HL-60/S4 (cell line): Measurements from ENCODE around the gene ADGRL3.

Source experiments
- in situ Hi-C: fragments of 300-500 bp; cut with MboI; formaldehyde crosslinking; loops from 2 replicates; pipeline ENCODE4 v1.14.3; 2022; ENCODE audit warnings: low sequenced_read_pairs

ADGRL3 gene

GRCh38 chr4:61860376-61860775 lies 660.2 kb downstream of the ADGRL3 start:
- in situ Hi-C loops, result no loop called here

- in situ Hi-C loops, result no loop called here
These were observed 664.2 kb downstream of the ADGRL3 start for GRCh38 chr4:61864286-61864685.

GRCh38 chr4:61866378-61867030 lies 666.4 kb downstream of the ADGRL3 start:
- in situ Hi-C loops, result no loop called here

GRCh38 chr4:61872983-61873382 lies 672.9 kb downstream of the ADGRL3 start:
- in situ Hi-C loops, result no loop called here

- in situ Hi-C loops, result no loop called here
These were observed 677.1 kb downstream of the ADGRL3 start for GRCh38 chr4:61877266-61877665.

DNA sequence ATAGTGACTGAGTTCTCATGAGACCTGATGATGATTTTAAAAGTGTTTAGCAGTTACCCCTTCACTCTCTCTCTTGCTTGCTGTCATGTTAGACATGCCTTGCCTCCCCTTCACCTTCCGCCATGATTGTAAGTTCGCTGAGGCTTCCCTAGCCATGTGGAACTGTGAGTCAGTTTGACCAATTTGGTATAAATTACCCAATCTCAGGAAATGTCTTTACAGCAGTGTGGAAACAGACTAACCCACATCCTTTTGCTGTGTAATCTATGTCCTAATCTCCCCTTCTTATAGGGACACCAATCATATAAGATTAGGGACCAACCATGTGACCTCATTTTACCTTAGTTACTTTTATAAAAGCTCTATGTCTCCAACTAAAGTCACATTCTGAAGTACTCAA lies 677.8 kb downstream of the ADGRL3 start:
- in situ Hi-C loops, result no loop called here

GRCh38 chr4:61882381-61882780 lies 682.3 kb downstream of the ADGRL3 start:
- in situ Hi-C loops, result no loop called here

DNA sequence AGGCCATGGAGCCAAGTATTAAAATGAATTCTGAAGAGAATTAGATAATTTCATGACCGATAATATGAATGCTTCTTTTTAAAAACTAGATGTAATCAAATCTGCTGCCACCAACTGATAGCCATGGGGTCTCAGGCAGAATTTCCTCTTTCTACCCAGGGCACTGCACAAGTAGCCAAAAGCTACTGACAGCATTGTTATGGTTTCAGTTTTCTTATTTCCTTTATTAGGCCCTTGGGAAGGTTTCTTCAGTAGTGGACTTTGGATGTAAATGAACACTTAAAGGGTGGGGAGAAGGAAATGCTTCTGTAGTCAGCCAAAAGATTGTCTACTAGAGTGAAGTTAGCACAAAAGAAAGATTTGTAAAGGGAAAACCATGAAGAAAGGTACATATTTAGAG lies 686.0 kb downstream of the ADGRL3 start:
- in situ Hi-C loops, result no loop called here

GRCh38 chr4:61889117-61889516 lies 689.0 kb downstream of the ADGRL3 start:
- in situ Hi-C loops, result no loop called here

GRCh38 chr4:61890321-61890720 lies 690.2 kb downstream of the ADGRL3 start:
- in situ Hi-C loops, result no loop called here

GRCh38 chr4:61891953-61892352 lies 691.8 kb downstream of the ADGRL3 start:
- in situ Hi-C loops, result no loop called here

DNA sequence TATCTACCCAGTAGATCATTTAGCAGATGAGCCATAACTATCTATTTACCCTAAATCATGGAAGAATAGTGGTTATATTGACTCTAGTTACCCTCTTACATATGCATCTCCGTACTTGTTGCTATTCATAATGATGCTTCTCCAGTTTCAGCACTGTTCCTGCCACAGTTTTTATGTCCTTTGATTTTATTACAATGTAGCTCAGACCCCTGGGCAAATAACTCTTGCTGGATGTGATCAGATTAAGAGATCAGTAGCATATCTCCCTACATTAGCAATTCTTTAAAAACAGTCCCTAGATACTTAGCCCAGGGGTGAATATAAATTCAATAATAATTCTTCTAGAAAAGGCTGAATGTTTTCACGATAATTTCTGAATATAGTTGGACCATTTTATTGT lies 696.5 kb downstream of the ADGRL3 start:
- in situ Hi-C loops, result no loop called here

DNA sequence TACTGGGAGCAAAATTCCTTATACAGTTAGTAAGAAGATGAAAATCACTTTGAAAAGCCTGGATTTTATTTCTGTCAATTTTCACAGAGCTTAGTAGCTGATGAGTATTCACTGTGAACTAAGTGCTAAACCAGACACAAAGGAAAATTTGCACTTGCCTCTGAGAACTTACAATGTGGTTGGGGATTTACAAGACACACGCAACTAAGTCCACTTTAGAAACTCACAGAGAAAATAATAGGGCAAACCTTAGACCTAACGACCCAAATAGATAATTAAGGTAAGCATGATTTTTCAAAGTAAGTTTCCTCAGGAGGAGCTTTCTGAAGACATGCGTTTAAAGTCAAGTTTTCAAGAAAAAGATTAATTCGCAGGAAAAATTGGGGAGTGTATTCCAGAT lies 708.9 kb downstream of the ADGRL3 start:
- in situ Hi-C loops, result no loop called here

- in situ Hi-C loops, result no loop called here
These were observed 711.2 kb downstream of the ADGRL3 start for GRCh38 chr4:61911313-61911756.

DNA sequence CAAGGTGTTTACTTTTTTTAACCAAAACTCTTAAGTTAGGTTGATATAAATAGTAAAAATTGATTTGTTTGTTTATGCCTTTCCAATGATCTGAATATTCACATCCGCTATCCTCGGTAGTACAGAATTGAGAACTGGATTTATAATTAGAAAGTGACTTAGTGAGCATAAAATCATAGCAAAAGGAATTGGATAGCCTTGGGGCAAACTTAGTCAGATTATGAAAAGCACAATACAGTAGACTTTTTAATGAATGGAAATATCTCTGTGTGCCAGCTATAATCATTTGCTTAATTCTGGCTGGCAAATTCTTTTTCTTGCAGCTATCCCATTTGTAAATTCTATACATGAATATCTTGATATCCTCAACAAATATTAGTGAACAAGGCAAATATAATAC lies 713.5 kb downstream of the ADGRL3 start:
- in situ Hi-C loops, result no loop called here

GRCh38 chr4:61915501-61915900 lies 715.4 kb downstream of the ADGRL3 start:
- in situ Hi-C loops, result no loop called here

- in situ Hi-C loops, result no loop called here
These were observed 718.4 kb downstream of the ADGRL3 start for GRCh38 chr4:61918507-61918906.

DNA sequence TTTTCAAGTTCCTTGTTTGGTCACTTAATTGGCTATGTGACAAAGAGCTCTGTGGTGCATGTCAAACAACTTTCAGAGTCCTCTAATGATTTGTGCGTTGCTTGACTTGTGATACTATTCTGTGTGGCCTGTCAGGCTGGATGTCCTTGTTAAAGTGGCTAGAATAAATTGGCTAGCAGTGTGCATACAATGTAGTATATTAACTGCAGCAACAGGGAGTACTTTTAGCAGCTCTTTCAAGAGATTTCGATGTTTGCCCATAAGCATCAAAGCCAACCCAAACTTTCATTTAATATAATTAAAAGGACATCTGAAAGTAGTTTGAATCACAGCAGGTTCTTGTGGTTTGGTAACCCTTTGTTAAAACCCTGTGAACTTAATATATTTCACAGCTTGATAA lies 718.9 kb downstream of the ADGRL3 start:
- in situ Hi-C loops, result no loop called here

GRCh38 chr4:61919561-61919960 lies 719.4 kb downstream of the ADGRL3 start:
- in situ Hi-C loops, result no loop called here

- in situ Hi-C loops, result no loop called here
These were observed 721.8 kb downstream of the ADGRL3 start for GRCh38 chr4:61921920-61922319.

- in situ Hi-C loops, result no loop called here
These were observed 722.6 kb downstream of the ADGRL3 start for GRCh38 chr4:61922766-61923165.

DNA sequence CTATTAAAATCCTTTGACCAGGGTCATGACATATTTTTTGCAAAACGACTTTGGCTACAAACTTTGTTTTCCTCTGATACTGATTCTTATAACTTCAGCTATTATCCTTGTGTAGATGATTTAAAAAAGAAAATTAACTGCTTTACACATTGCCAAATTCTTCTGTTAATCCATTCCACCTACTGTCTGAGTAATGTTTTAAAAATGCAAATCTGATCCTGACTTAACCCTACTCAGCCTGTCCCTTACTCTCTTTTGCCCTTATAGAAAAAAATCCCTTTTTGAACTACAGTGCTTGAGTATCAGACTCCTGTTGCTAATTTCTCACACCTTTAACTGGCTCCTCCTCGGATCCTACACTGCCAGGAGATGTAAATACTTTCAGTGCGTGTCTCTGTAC lies 723.1 kb downstream of the ADGRL3 start:
- in situ Hi-C loops, result no loop called here

GRCh38 chr4:61924131-61924530 lies 724.0 kb downstream of the ADGRL3 start:
- in situ Hi-C loops, result no loop called here
